OCI-LY7 (cell line): ENCODE measurements around the gene IGDCC3. TPM values are rescaled to one million over a fixed set of nuclear protein-coding genes. Genes with fewer than 3 reads are reported as not detected.

ENCODE experiments used
- BruUV-seq: library from RNA; stranded (reverse); fragments of 400-500 nt; replicated peaks from 2 replicates; lab custom pipeline; 2021; lab: Mats Ljungman, UMichigan
- CTCF ChIA-PET: fragments of 300-600 bp; sonication (Branson Sonifier 250); formaldehyde crosslinking; loops from one replicate; lab custom pipeline; 2022; ENCODE audit warnings: antibody characterized with exemption; ENCODE audit not compliant: unreplicated experiment; lab: Charles Lee
- POLR2A ChIA-PET: fragments of 300-600 bp; sonication (Branson Sonifier 250); formaldehyde crosslinking; loops from one replicate; lab custom pipeline; 2022; ENCODE audit warnings: antibody characterized with exemption; lab: Charles Lee
- DNase-seq: peaks from one replicate; pipeline ENCODE4 v3.0.0-alpha.2; 2015; ENCODE audit warnings: low spot score
- H2AFZ ChIP-seq: fragments of 200-600 bp; sonication (generic), shearing (Covaris generic); 2 replicates; pipeline ENCODE4 v1.6.1; 2014; ENCODE audit warnings: mild to moderate bottlenecking, antibody characterized with exemption, low read length, moderate library complexity
- H3K27ac ChIP-seq: fragments of 200-600 bp; sonication (generic); 2 replicates; pipeline ENCODE4 v1.5.1; 2014; ENCODE audit warnings: mixed run types, low read depth, mild to moderate bottlenecking, moderate library complexity, low read length, inconsistent platforms; ENCODE audit not compliant: poor library complexity, severe bottlenecking
- H3K36me3 ChIP-seq: fragments of 200-600 bp; sonication (generic); 2 replicates; pipeline ENCODE4 v1.6.1; 2014; ENCODE audit warnings: mild to moderate bottlenecking, antibody characterized with exemption, low read length, moderate library complexity, mixed read lengths; ENCODE audit not compliant: insufficient read depth
- H3K4me1 ChIP-seq: fragments of 200-600 bp; sonication (generic); 2 replicates; pipeline ENCODE4 v1.5.1; 2014; ENCODE audit warnings: mild to moderate bottlenecking, low read length; ENCODE audit not compliant: insufficient read depth, poor library complexity, severe bottlenecking
- H3K4me2 ChIP-seq: fragments of 200-600 bp; sonication (generic); 2 replicates; pipeline ENCODE4 v1.6.1; 2014; ENCODE audit warnings: mild to moderate bottlenecking, low read length
- H3K4me3 ChIP-seq: fragments of 200-600 bp; sonication (generic); 2 replicates; pipeline ENCODE4 v1.5.1; 2014; ENCODE audit warnings: mild to moderate bottlenecking, low read depth, low read length; ENCODE audit not compliant: poor library complexity, severe bottlenecking
- H3K79me2 ChIP-seq: fragments of 200-600 bp; sonication (generic); 2 replicates; pipeline ENCODE4 v1.6.1; 2016; ENCODE audit warnings: low read depth, mild to moderate bottlenecking, low read length, moderate library complexity, mixed read lengths; ENCODE audit not compliant: insufficient read depth
- H3K9me2 ChIP-seq: fragments of 200-600 bp; sonication (generic); 2 replicates; pipeline ENCODE4 v1.6.1; 2016; ENCODE audit warnings: mild to moderate bottlenecking, low read length, mixed read lengths; ENCODE audit not compliant: insufficient read depth
- H3K9me3 ChIP-seq: fragments of 200-600 bp; sonication (generic); 2 replicates; pipeline ENCODE4 v1.6.1; 2014; ENCODE audit warnings: mild to moderate bottlenecking, mixed run types, low read length, mixed read lengths
- H4K20me1 ChIP-seq: fragments of 200-600 bp; sonication (generic); 2 replicates; pipeline ENCODE4 v1.6.1; 2014; ENCODE audit warnings: mild to moderate bottlenecking, antibody characterized with exemption, low read length, moderate library complexity, mixed read lengths; ENCODE audit not compliant: insufficient read depth
- EZH2phosphoT487 ChIP-seq: fragments of 200-600 bp; sonication (generic); IDR thresholded peaks from 2 replicates; pipeline ENCODE4 v1.6.1; 2018; ENCODE audit warnings: low read depth, borderline replicate concordance, mild to moderate bottlenecking, mixed run types, antibody characterized with exemption, low read length, moderate library complexity, mixed read lengths
- intact Hi-C: fragments of 100-400 bp; cut with micrococcal nuclease; formaldehyde crosslinking; loops from one replicate; pipeline ENCODE4 v1.10.0; 2022; ENCODE audit not compliant: unreplicated experiment
- total RNA-seq, 2 experiments: library from RNA; depleted of rRNA in 1 of 2; stranded (reverse); fragments of >200 nt in 1 of 2; shearing (Covaris generic) in 1 of 2; gene quantifications; 2 replicates each; pipeline ENCODE4 v1.2.3, GENCODE V29; 2014 to 2022
- TF ChIP-seq, protein P1 (sequence below): fragments of 200-600 bp; sonication (generic); conservative IDR thresholded peaks from 2 replicates; pipeline ENCODE4 v1.5.1; 2014; ENCODE audit warnings: mild to moderate bottlenecking, antibody characterized with exemption, low read length, moderate library complexity, mixed read lengths

Gene IGDCC3
- total RNA-seq, 2 experiments from 2014 or later = not detected

DNA sequence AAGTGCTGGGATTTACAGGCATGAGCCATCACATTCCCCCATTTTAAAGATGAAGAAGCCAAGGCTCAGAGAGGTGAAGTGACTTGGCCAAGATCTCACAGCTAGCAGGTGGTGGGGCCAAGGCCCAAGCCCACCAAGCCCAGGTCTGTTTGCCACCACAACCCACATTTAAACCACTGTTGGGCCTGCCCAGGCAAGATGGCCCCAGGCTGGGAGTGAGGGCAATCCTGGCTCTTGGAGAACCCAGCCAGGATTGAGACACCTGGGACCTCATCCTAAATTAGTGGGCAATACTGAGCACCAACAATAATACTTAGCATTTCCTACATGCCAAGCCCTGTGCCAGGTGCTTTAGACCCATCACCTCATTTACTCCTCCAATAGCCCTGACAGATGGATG, 6.9 kb downstream of the IGDCC3 start:
- POLR2A ChIA-PET = interaction anchor here (1.0 kb wide), 1 partner anchor 50 kb away, joined by 3 read pairs; no protein-coding TSS in a partner anchor
- TF ChIP-seq, protein P1, sequence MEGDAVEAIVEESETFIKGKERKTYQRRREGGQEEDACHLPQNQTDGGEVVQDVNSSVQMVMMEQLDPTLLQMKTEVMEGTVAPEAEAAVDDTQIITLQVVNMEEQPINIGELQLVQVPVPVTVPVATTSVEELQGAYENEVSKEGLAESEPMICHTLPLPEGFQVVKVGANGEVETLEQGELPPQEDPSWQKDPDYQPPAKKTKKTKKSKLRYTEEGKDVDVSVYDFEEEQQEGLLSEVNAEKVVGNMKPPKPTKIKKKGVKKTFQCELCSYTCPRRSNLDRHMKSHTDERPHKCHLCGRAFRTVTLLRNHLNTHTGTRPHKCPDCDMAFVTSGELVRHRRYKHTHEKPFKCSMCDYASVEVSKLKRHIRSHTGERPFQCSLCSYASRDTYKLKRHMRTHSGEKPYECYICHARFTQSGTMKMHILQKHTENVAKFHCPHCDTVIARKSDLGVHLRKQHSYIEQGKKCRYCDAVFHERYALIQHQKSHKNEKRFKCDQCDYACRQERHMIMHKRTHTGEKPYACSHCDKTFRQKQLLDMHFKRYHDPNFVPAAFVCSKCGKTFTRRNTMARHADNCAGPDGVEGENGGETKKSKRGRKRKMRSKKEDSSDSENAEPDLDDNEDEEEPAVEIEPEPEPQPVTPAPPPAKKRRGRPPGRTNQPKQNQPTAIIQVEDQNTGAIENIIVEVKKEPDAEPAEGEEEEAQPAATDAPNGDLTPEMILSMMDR = no peak
- TF ChIP-seq EZH2phosphoT487 = no peak
- Histone ChIP-seq H3K9me3 (no peaks in the 10 kb centered on the region), H3K4me3 (no peak overlapping the region), H3K36me3 (no peaks in the 10 kb centered on the region), H2AFZ (no peak overlapping the region), H3K27ac (no peak overlapping the region), H4K20me1 (no peaks in the 10 kb centered on the region), H3K4me2 (no peak overlapping the region), H3K9me2 (no peaks in the 10 kb centered on the region), H3K79me2 (no peaks in the 10 kb centered on the region), H3K4me1 (no peaks in the 10 kb centered on the region)
- DNase-seq = no peak
- BruUV-seq = no TSS peak
- intact Hi-C loops = no loop called here
- CTCF ChIA-PET = interaction anchor here (0.5 kb wide), 1 partner anchor 68 kb away, joined by 3 read pairs; no protein-coding TSS in a partner anchor

DNA sequence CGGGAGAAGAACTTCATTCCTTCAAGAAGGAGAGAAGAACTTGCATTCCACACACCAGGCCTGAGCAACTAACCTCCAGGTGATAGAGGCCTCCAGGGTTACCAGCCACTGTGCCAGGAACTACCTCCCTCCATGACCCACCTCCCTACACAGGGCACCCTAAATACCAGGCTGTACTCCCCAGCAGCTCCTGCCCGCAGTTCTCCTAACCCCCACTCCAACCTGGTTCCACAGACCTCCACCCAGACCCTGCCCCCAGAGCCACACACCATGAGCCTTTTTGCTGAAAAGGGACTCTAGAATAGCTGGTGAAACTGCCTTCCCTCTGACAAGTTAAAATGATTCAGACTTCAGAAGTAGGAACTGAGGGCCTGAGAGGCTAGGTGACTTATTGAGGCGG, 8.2 kb downstream of the IGDCC3 start:
- TF ChIP-seq, protein P1 = no peak
- TF ChIP-seq EZH2phosphoT487 = no peak
- ChIA-PET POLR2A (interaction anchor here (0.6 kb wide), 1 partner anchor 44 kb away, joined by 5 read pairs; no protein-coding TSS in a partner anchor), CTCF (no interaction called here)
- Histone ChIP-seq H3K4me2 (no peak overlapping the region), H4K20me1 (no peaks in the 10 kb centered on the region), H3K36me3 (no peaks in the 10 kb centered on the region), H3K27ac (no peak overlapping the region), H3K79me2 (no peaks in the 10 kb centered on the region), H2AFZ (no peak overlapping the region), H3K4me1 (no peaks in the 10 kb centered on the region), H3K9me2 (no peaks in the 10 kb centered on the region), H3K9me3 (no peaks in the 10 kb centered on the region), H3K4me3 (no peak overlapping the region)
- intact Hi-C loops = no loop called here
- no TSS peak for BruUV-seq
- no peak for DNase-seq

DNA sequence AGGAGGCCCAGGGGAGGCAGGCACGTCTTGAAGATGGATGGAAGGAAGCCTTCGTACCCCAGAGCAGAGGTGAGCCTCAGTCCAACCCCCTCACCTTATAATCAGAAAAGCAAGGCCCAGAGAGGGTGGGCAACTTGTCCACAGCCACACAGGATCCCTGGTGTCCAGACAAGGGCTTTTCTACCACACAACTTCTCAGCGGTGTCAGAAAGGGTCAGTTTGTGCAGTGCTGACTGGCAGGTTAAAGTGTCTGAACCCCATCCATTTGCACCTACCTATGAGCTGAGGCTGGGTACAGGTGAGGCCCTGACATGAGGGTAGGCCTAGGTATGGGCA, 8.6 kb downstream of the IGDCC3 start:
- no peak overlapping the region for H3K27ac ChIP-seq
- no peak for DNase-seq
- TF ChIP-seq, protein P1 = no peak
- TF ChIP-seq EZH2phosphoT487 = no peak
- no peaks in the 10 kb centered on the region for H3K4me1 ChIP-seq
- CTCF ChIA-PET = no interaction called here
- intact Hi-C loops = no loop called here
- H4K20me1 ChIP-seq = no peaks in the 10 kb centered on the region
- no peak overlapping the region for H3K4me2 ChIP-seq
- H2AFZ ChIP-seq = no peak overlapping the region
- no TSS peak for BruUV-seq
- no peaks in the 10 kb centered on the region for H3K9me2 ChIP-seq
- no peaks in the 10 kb centered on the region for H3K36me3 ChIP-seq
- H3K4me3 ChIP-seq = no peak overlapping the region
- no peaks in the 10 kb centered on the region for H3K79me2 ChIP-seq
- POLR2A ChIA-PET = no interaction called here
- H3K9me3 ChIP-seq = no peaks in the 10 kb centered on the region
